CD14-positive monocyte (primary cell): Measurements from ENCODE around the gene ELAVL1. TPM values are rescaled to one million over a fixed set of nuclear protein-coding genes. Genes with fewer than 3 reads are reported as not detected.

Experiments used
- DNase-seq, 3 donors: peaks; one replicate each; pipeline ENCODE4 v3.0.0-alpha.2; 2011 to 2022
- H2AFZ ChIP-seq: 2 replicates; pipeline ENCODE4 v1.6.0; 2012; ENCODE audit warnings: mild to moderate bottlenecking, low read depth, low read length, inconsistent platforms; ENCODE audit not compliant: insufficient read depth, poor library complexity, severe bottlenecking
- H3K27ac ChIP-seq, 2 donors: 1 replicate in 1 of 2; 2 replicates in 1 of 2; pipeline ENCODE4 v1.5.1; 2012 to 2013; ENCODE audit warnings: low read length in 2 of 2, control low read depth in 1 of 2, inconsistent platforms in 1 of 2, low read depth in 1 of 2, mild to moderate bottlenecking in 1 of 2
- H3K27me3 ChIP-seq, 2 donors: one replicate each; pipeline versions ENCODE4 v1.6.0 to v1.6.1; 2011 to 2013; ENCODE audit warnings: low read length in 2 of 2; ENCODE audit not compliant: control insufficient read depth in 2 of 2, insufficient read depth in 2 of 2
- H3K36me3 ChIP-seq, 2 donors: replicated peaks in 1 of 2; 1 replicate in 1 of 2; 2 replicates in 1 of 2; pipeline versions ENCODE4 v1.5.1 to v1.6.1; 2012 to 2013; ENCODE audit warnings: low read length in 2 of 2, control low read depth in 1 of 2, inconsistent platforms in 1 of 2, mild to moderate bottlenecking in 1 of 2; ENCODE audit not compliant: insufficient read depth in 2 of 2, control insufficient read depth in 1 of 2
- H3K4me1 ChIP-seq, 2 donors: 1 replicate in 1 of 2; 2 replicates in 1 of 2; pipeline versions ENCODE4 v1.5.1 to v1.6.1; 2012 to 2013; ENCODE audit warnings: low read length in 2 of 2, control low read depth in 1 of 2, inconsistent platforms in 1 of 2, mild to moderate bottlenecking in 1 of 2, moderate library complexity in 1 of 2; ENCODE audit not compliant: insufficient read depth in 2 of 2, control insufficient read depth in 1 of 2
- H3K4me2 ChIP-seq: replicated peaks from 2 replicates; pipeline ENCODE3; 2012; ENCODE audit warnings: low read length, moderate library complexity, mild to moderate bottlenecking; ENCODE audit not compliant: poor library complexity, severe bottlenecking; ENCODE audit errors: extremely low read depth
- H3K4me3 ChIP-seq, 3 experiments: fragments of 200-600 bp in 1 of 3; sonication (generic) in 1 of 3; replicated peaks in 1 of 3; 1 replicate in 2 of 3; 2 replicates in 1 of 3; pipeline ENCODE4 v1.5.1; 2011 to 2013; ENCODE audit warnings: low read length in 3 of 3, mild to moderate bottlenecking in 3 of 3, control low read depth in 2 of 3, low read depth in 2 of 3, inconsistent platforms in 1 of 3, moderate library complexity in 1 of 3
- H3K79me2 ChIP-seq: 2 replicates; pipeline ENCODE4 v1.6.0; 2012; ENCODE audit warnings: mild to moderate bottlenecking, control low read depth, inconsistent platforms, low read length, moderate library complexity; ENCODE audit not compliant: insufficient read depth
- H3K9ac ChIP-seq: 2 replicates; pipeline ENCODE4 v1.6.0; 2017; ENCODE audit warnings: low read length, mild to moderate bottlenecking; ENCODE audit not compliant: insufficient read depth, poor library complexity, severe bottlenecking
- H3K9me3 ChIP-seq, 2 donors: replicated peaks in 1 of 2; 1 replicate in 1 of 2; 2 replicates in 1 of 2; pipeline versions ENCODE4 v1.5.1 to v1.6.1; 2012 to 2013; ENCODE audit warnings: low read length in 2 of 2, control low read depth in 1 of 2; ENCODE audit not compliant: control insufficient read depth in 1 of 2, insufficient read depth in 1 of 2
- H4K20me1 ChIP-seq: 2 replicates; pipeline ENCODE4 v1.6.0; 2012; ENCODE audit warnings: mild to moderate bottlenecking, low read length, control low read depth, moderate library complexity; ENCODE audit not compliant: insufficient read depth
- H3K27ac Mint-ChIP-seq, 7 donors: one replicate each; pipeline ENCODE4 v1.8.0; 2020; ENCODE audit warnings: mild to moderate bottlenecking in 7 of 7, mixed read lengths in 7 of 7, moderate library complexity in 6 of 7, inconsistent platforms in 2 of 7
- H3K27me3 Mint-ChIP-seq, 3 donors: one replicate each; pipeline ENCODE4 v1.8.0; 2021 to 2022; ENCODE audit warnings: low read depth in 3 of 3, mild to moderate bottlenecking in 3 of 3, mixed read lengths in 3 of 3, moderate library complexity in 3 of 3, inconsistent platforms in 1 of 3
- H3K36me3 Mint-ChIP-seq, 2 donors: one replicate each; pipeline ENCODE4 v1.8.0; 2020; ENCODE audit warnings: mixed read lengths in 2 of 2, inconsistent platforms in 1 of 2, mild to moderate bottlenecking in 1 of 2
- H3K4me1 Mint-ChIP-seq: one replicate; pipeline ENCODE4 v1.8.0; 2020; ENCODE audit warnings: mild to moderate bottlenecking, mixed read lengths
- H3K4me3 Mint-ChIP-seq, 2 donors: one replicate each; pipeline ENCODE4 v1.8.0; 2020; ENCODE audit warnings: mild to moderate bottlenecking in 2 of 2, mixed read lengths in 2 of 2, moderate library complexity in 1 of 2
- H3K9me3 Mint-ChIP-seq, 7 donors: one replicate each; pipeline ENCODE4 v1.8.0; 2020 to 2022; ENCODE audit warnings: mixed read lengths in 7 of 7, mild to moderate bottlenecking in 6 of 7, moderate library complexity in 6 of 7, inconsistent platforms in 2 of 7
- CTCF ChIP-seq: fragments of 200-600 bp; IDR thresholded peaks from one replicate; pipeline ENCODE4 v1.8.0; 2022; ENCODE audit warnings: antibody characterized with exemption, mild to moderate bottlenecking
- WGBS: methylation state at CpG from one replicate; pipeline ENCODE4 v1.1.5; 2013; ENCODE audit warnings: missing lambda C conversion rate; ENCODE audit not compliant: insufficient coverage; 5-methylcytosine and 5-hydroxymethylcytosine counted together
- intact Hi-C, 2 donors: fragments of 100-400 bp; cut with micrococcal nuclease; formaldehyde crosslinking; loops; one replicate each; pipeline versions ENCODE4 v1.15.0 to v1.15.1; 2023
- polyA plus RNA-seq, 3 donors: library from polyadenylated mRNA; depleted of rRNA in 1 of 3; unstranded in 2 of 3; stranded (reverse) in 1 of 3; fragments of 300-500 nt in 2 of 3; fragments of >200 nt in 1 of 3; fragmentation: Illumina TruSeq in 2 of 3; gene quantifications; 1 replicate in 2 of 3; 2 replicates in 1 of 3; pipeline ENCODE4 v1.2.3, GENCODE V29; 2012 to 2021

Gene ELAVL1
- polyA plus RNA-seq, 3 donors: 25.1 to 31.1 (median 30.7) TPM

GRCh38 chr19:8030960-8031359 is 25.5 kb upstream of the ELAVL1 start:
- H3K27ac Mint-ChIP-seq: no peak overlapping the region
- Histone ChIP-seq H3K4me1 (no peaks in the 10 kb centered on the region), H2AFZ (no peak overlapping the region), H3K27ac (no peak overlapping the region), H3K36me3 (no peaks in the 10 kb centered on the region), H3K9me3 (no peaks in the 10 kb centered on the region), H3K9ac (no peak overlapping the region), H3K4me3 (no peak overlapping the region), H3K79me2 (no peaks in the 10 kb centered on the region), H3K4me2 (no peak overlapping the region), H3K27me3 (peaks cover 0 to 4% of the 10 kb centered on the region in 2 donors), H4K20me1 (no peaks in the 10 kb centered on the region)
- WGBS: 98% methylated on average over 4 of the region's 8 CpGs
- H3K36me3 Mint-ChIP-seq: no peaks in the 10 kb centered on the region
- no peak overlapping the region for H3K4me3 Mint-ChIP-seq
- H3K27me3 Mint-ChIP-seq: peaks cover 14 to 17% (median 15%) of the 10 kb centered on the region in 3 donors
- TF ChIP-seq CTCF: no peak
- intact Hi-C loops: no loop called here
- peaks cover 3% of the 10 kb centered on the region for H3K4me1 Mint-ChIP-seq
- peaks cover 0 to 5% (median 0%) of the 10 kb centered on the region in 7 donors for H3K9me3 Mint-ChIP-seq
- DNase-seq: no peak

- no peaks in the 10 kb centered on the region for H3K9me3 ChIP-seq
- no peak overlapping the region for H3K9ac ChIP-seq
- WGBS: 96% methylated on average over 5 of the region's 12 CpGs
Measured at GRCh38 chr19:8028951-8029491, 23.6 kb upstream of the ELAVL1 start.

More at GRCh38 chr19:8028951-8029491, 23.6 kb upstream of the ELAVL1 start:
- no peak overlapping the region for H3K27ac ChIP-seq
- peaks cover 3% of the 10 kb centered on the region for H3K4me1 Mint-ChIP-seq
- H3K27me3 Mint-ChIP-seq: peaks cover 10 to 15% (median 14%) of the 10 kb centered on the region in 3 donors
- no peak for DNase-seq
- H3K9me3 Mint-ChIP-seq: peaks cover 0 to 3% (median 0%) of the 10 kb centered on the region in 7 donors
- no peaks in the 10 kb centered on the region for H4K20me1 ChIP-seq
- H3K36me3 Mint-ChIP-seq: no peaks in the 10 kb centered on the region
- no peak overlapping the region for H3K4me2 ChIP-seq
- no peaks in the 10 kb centered on the region for H3K4me1 ChIP-seq
- H3K27ac Mint-ChIP-seq: no peak overlapping the region
- intact Hi-C loops: no loop called here
- no peak overlapping the region for H3K4me3 Mint-ChIP-seq
- peaks cover 0 to 4% of the 10 kb centered on the region in 2 donors for H3K27me3 ChIP-seq
- H2AFZ ChIP-seq: no peak overlapping the region
- no peaks in the 10 kb centered on the region for H3K36me3 ChIP-seq
- no peak overlapping the region for H3K4me3 ChIP-seq
- no peak for TF ChIP-seq CTCF
- H3K79me2 ChIP-seq: no peaks in the 10 kb centered on the region
